ENCODE results near the gene PANK3. TPM values are rescaled to one million over a fixed set of nuclear protein-coding genes. Genes with fewer than 3 reads are reported as not detected.
"Not testable (repeated sequence)": the region's sequence is repeated elsewhere in the genome, so short reads cannot be mapped to it uniquely, and the experiment has no call there.

Gene PANK3
- polyA plus RNA-seq, 4 donors, result 50.9 to 68.9 (median 64.0) TPM

- DNase-seq (ENCODE audit: low read depth in 4 of 4, low spot score in 3 of 4), result no peak
Observed at GRCh38 chr5:168553377-168554130, 25.6 kb downstream of the PANK3 start.

GRCh38 chr5:168552146-168552545 is 27.0 kb downstream of the PANK3 start:
- no peak for DNase-seq (ENCODE audit: low read depth in 4 of 4, low spot score in 3 of 4)

GRCh38 chr5:168550656-168551055 is 28.5 kb downstream of the PANK3 start:
- DNase-seq (ENCODE audit: low read depth in 4 of 4, low spot score in 3 of 4), result no peak

- no peak for DNase-seq (ENCODE audit: low read depth in 4 of 4, low spot score in 3 of 4)
Observed at GRCh38 chr5:168549554-168549953, 29.6 kb downstream of the PANK3 start.

- no peak for DNase-seq (ENCODE audit: low read depth in 4 of 4, low spot score in 3 of 4)
Observed at GRCh38 chr5:168537176-168537575, 42.0 kb downstream of the PANK3 start.

- not testable (repeated sequence) for DNase-seq (ENCODE audit: low read depth in 4 of 4, low spot score in 3 of 4)
Observed at GRCh38 chr5:168534351-168534750, 44.8 kb downstream of the PANK3 start.

- DNase-seq (ENCODE audit: low read depth in 4 of 4, low spot score in 3 of 4), result no peak
Observed at GRCh38 chr5:168531987-168532864, 46.9 kb downstream of the PANK3 start.

GRCh38 chr5:168531191-168531590 is 48.0 kb downstream of the PANK3 start:
- DNase-seq (ENCODE audit: low read depth in 4 of 4, low spot score in 3 of 4), result no peak

- no peak for DNase-seq (ENCODE audit: low read depth in 4 of 4, low spot score in 3 of 4)
Observed at GRCh38 chr5:168530621-168531150, 48.5 kb downstream of the PANK3 start.

GRCh38 chr5:168529374-168530234 is 49.6 kb downstream of the PANK3 start:
- no peak for DNase-seq (ENCODE audit: low read depth in 4 of 4, low spot score in 3 of 4)

GRCh38 chr5:168528521-168529373 is 50.4 kb downstream of the PANK3 start, which contains the start of gene FBLL1:
Gene FBLL1 (plus strand): TSS chr5:168529305. CDS start chr5:168529505, 200 bp downstream.
- peak; percentile 37 to 51 (median 45) for DNase-seq (ENCODE audit: low read depth in 4 of 4, low spot score in 3 of 4)

- DNase-seq (ENCODE audit: low read depth in 4 of 4, low spot score in 3 of 4), result no peak
Observed at GRCh38 chr5:168527756-168528295, 51.3 kb downstream of the PANK3 start.

GRCh38 chr5:168525856-168526255 is 53.3 kb downstream of the PANK3 start:
- DNase-seq (ENCODE audit: low read depth in 4 of 4, low spot score in 3 of 4), result no peak

GRCh38 chr5:168513861-168514428 is 65.2 kb downstream of the PANK3 start:
- no peak for DNase-seq (ENCODE audit: low read depth in 4 of 4, low spot score in 3 of 4)

GRCh38 chr5:168502563-168503237 is 76.5 kb downstream of the PANK3 start:
- DNase-seq (ENCODE audit: low read depth in 4 of 4, low spot score in 3 of 4), result no peak
